A549 (cell line): Measurements from ENCODE around the gene RRBP1. TPM values are rescaled to one million over a fixed set of nuclear protein-coding genes. Genes with fewer than 3 reads are reported as not detected.

Experiments
- ATAC-seq, 2 experiments: fragments of 200-7000 bp in 1 of 2; fragments of >200 bp in 1 of 2; cut with Nextera tagmentation in 1 of 2; cut with Tn5 transposase in 1 of 2; 3 replicates each; pipeline versions ENCODE4 v1.8.0 to v1.9.1; 2018 to 2020; ENCODE audit warnings: mild to moderate bottlenecking in 1 of 2, moderate library complexity in 1 of 2
- CTCF ChIA-PET: fragments of 300-600 bp; sonication (Branson Sonifier 250); formaldehyde crosslinking; extraction: SDS; loops from one replicate; lab custom pipeline; 2021; ENCODE audit warnings: antibody characterized with exemption, inconsistent platforms; lab: Yijun Ruan, JAX
- POLR2A ChIA-PET: fragments of 350-600 bp; formaldehyde crosslinking; extraction: SDS; loops from one replicate; lab custom pipeline; 2021; ENCODE audit warnings: antibody characterized with exemption, inconsistent platforms; lab: Yijun Ruan, JAX
- DNase-seq, 2 experiments: peaks; one replicate each; pipeline versions ENCODE4 v3.0.0 to v3.0.0-alpha.2; 2011 to 2016; ENCODE audit warnings: low read depth in 1 of 2, low spot score in 1 of 2
- FAIRE-seq: peaks from 2 replicates; lab custom pipeline; 2011; peaks lifted over from hg19 to GRCh38; lab: Jason Lieb, UNC
- H3K27ac ChIP-seq, 2 experiments: fragments of >200 bp; sonication (Bioruptor Twin); formaldehyde crosslinking; 3 replicates each; pipeline ENCODE4 v1.5.1; 2016 to 2017
- H3K4me1 ChIP-seq: fragments of >200 bp; sonication (Bioruptor Twin); formaldehyde crosslinking; 3 replicates; pipeline ENCODE4 v1.6.1; 2016
- H3K4me2 ChIP-seq: fragments of >200 bp; sonication (Bioruptor Twin); formaldehyde crosslinking; 3 replicates; pipeline ENCODE4 v1.6.1; 2016
- H3K4me3 ChIP-seq: fragments of >200 bp; sonication (Bioruptor Twin); formaldehyde crosslinking; 3 replicates; pipeline ENCODE4 v1.5.1; 2016
- H3K9me3 ChIP-seq: fragments of >200 bp; sonication (Bioruptor Twin); formaldehyde crosslinking; 3 replicates; pipeline ENCODE4 v1.6.1; 2016
- ATOH8 ChIP-seq: fragments of 250-450 bp; sonication (Bioruptor Pico); IDR thresholded peaks from 2 replicates; pipeline ENCODE4 v1.5.0; 2020; ENCODE audit warnings: low read depth, mild to moderate bottlenecking, moderate library complexity
- BCL3 ChIP-seq: fragments of >200 bp; sonication (Bioruptor Twin); formaldehyde crosslinking; IDR thresholded peaks from 3 replicates; pipeline ENCODE4 v1.6.1; 2016
- CBX2 ChIP-seq: fragments of 200-600 bp; sonication (generic); IDR thresholded peaks from 2 replicates; pipeline ENCODE4 v1.6.1; 2016; ENCODE audit warnings: low read depth, mild to moderate bottlenecking, borderline replicate concordance
- CEBPB ChIP-seq, 2 experiments: fragments of >200 bp in 1 of 2; sonication (Bioruptor Twin) in 1 of 2; formaldehyde crosslinking in 1 of 2; IDR thresholded peaks; 2 replicates each; pipeline ENCODE4 v1.6.1; 2012 to 2016
- CHD4 ChIP-seq: fragments of 200-600 bp; sonication (generic); IDR thresholded peaks from 2 replicates; pipeline ENCODE4 v1.6.1; 2016; ENCODE audit warnings: antibody characterized with exemption, mild to moderate bottlenecking, borderline replicate concordance
- ELK1 ChIP-seq: fragments of 150-350 bp; IDR thresholded peaks from 2 replicates; pipeline ENCODE4 v1.6.1; 2014; ENCODE audit warnings: low read depth, mild to moderate bottlenecking, low read length
- ESRRA ChIP-seq: fragments of 150-350 bp; IDR thresholded peaks from 2 replicates; pipeline ENCODE4 v1.6.1; 2014; ENCODE audit warnings: mild to moderate bottlenecking, low read length, borderline replicate concordance
- FOSB ChIP-seq: fragments of 250-450 bp; sonication (Bioruptor Pico); IDR thresholded peaks from 2 replicates; pipeline ENCODE4 v1.5.0; 2020; ENCODE audit warnings: mild to moderate bottlenecking, moderate library complexity
- GATA3 ChIP-seq: IDR thresholded peaks from 2 replicates; pipeline ENCODE4 v1.6.1; 2012; ENCODE audit warnings: borderline replicate concordance
- POLR2AphosphoS2 ChIP-seq: conservative IDR thresholded peaks from 2 replicates; pipeline ENCODE4 v1.6.1; 2012; ENCODE audit warnings: low read length, improper control_type of control experiment, inconsistent platforms
- RARB ChIP-seq: fragments of 250-450 bp; sonication (Bioruptor Pico); IDR thresholded peaks from 2 replicates; pipeline ENCODE4 v1.8.0; 2021; ENCODE audit warnings: mild to moderate bottlenecking, moderate library complexity
- RCOR1 ChIP-seq: fragments of 150-350 bp; IDR thresholded peaks from 2 replicates; pipeline ENCODE4 v1.6.1; 2014; ENCODE audit warnings: antibody characterized with exemption, low read length, low read depth
- REST ChIP-seq: fragments of 200-600 bp; sonication (generic); IDR thresholded peaks from 2 replicates; pipeline ENCODE4 v1.6.1; 2016; ENCODE audit warnings: antibody characterized with exemption, mild to moderate bottlenecking, moderate library complexity
- ZNF302 ChIP-seq: fragments of 250-450 bp; sonication (Bioruptor Pico); IDR thresholded peaks from 2 replicates; pipeline ENCODE4 v1.9.0; 2021; ENCODE audit warnings: inconsistent platforms, mild to moderate bottlenecking, moderate library complexity
- WGBS: methylation state at CpG from one replicate; pipeline ENCODE4 v1.1.6; 2017; ENCODE audit errors: missing lambda C conversion rate; 5-methylcytosine and 5-hydroxymethylcytosine counted together
- polyA plus RNA-seq, 4 experiments: library from polyadenylated mRNA; depleted of rRNA in 3 of 4; stranded (reverse); fragments of >200 nt; fragmentation: RNase III in 1 of 4; extraction: RNeasy Plus Mini Kit Qiagen cat#74134 plus additional on column Dnase treatment in 1 of 4; gene quantifications; 2 replicates in 3 of 4; 3 replicates in 1 of 4; pipeline ENCODE4 v1.2.3, GENCODE V29; 2011 to 2017

The RRBP1 gene
- polyA plus RNA-seq, 2 of the 4 experiments (the other 2 are of a cell fraction), result 51.6 to 79.6 TPM

- POLR2A ChIA-PET, result interaction anchor here (0.5 kb wide), 1 partner anchor 258 kb away, joined by 3 read pairs; no protein-coding TSS in a partner anchor
- no peaks in the 10 kb centered on the region for H3K9me3 ChIP-seq
- no peak for DNase-seq
- no peak overlapping the region for H3K4me2 ChIP-seq
- TF ChIP-seq FOSB (CRISPR knock-in tag) (no peak), POLR2AphosphoS2 (no peak), CEBPB (IDR thresholded peaks at IDR 0.05) (no peak)
- no peak overlapping the region for H3K4me3 ChIP-seq
- CTCF ChIA-PET, result interaction anchor here (0.6 to 1.0 kb wide), 2 partner anchors 20 to 167 kb away, joined by 3 read pairs; no protein-coding TSS in a partner anchor
- H3K4me1 ChIP-seq, result peaks cover 9% of the 10 kb centered on the region
- no peak overlapping the region for H3K27ac ChIP-seq
- no peak for FAIRE-seq
- ATAC-seq, result no peak
- 90% methylated on average over 7 of the region's 7 CpGs for WGBS
Measured at GRCh38 chr20:17673084-17673483, 9.0 kb downstream of the RRBP1 start.

GRCh38 chr20:17671565-17671964 lies 10.5 kb downstream of the RRBP1 start:
- FAIRE-seq, result no peak
- 89% methylated on average over 4 of the region's 4 CpGs for WGBS
- no peak overlapping the region for H3K4me3 ChIP-seq

More at GRCh38 chr20:17671565-17671964, 10.5 kb downstream of the RRBP1 start:
- no peak; a peak in 1 of 6 replicates for ATAC-seq
- POLR2A ChIA-PET, result no interaction called here
- Histone ChIP-seq H3K4me2 (no peak overlapping the region), H3K9me3 (no peaks in the 10 kb centered on the region), H3K4me1 (peaks cover 9% of the 10 kb centered on the region), H3K27ac (no peak overlapping the region)
- DNase-seq, result no peak
- TF ChIP-seq POLR2AphosphoS2 (no peak), ELK1 (no peak), ZNF302 (CRISPR knock-in tag) (no peak), BCL3 (no peak), ATOH8 (no peak), ESRRA (no peak), CHD4 (no peak), RCOR1 (no peak), CBX2 (no peak), REST (no peak), GATA3 (no peak), RARB (CRISPR knock-in tag) (no peak)
- CTCF ChIA-PET, result interaction anchor here (0.7 to 1.3 kb wide), 4 partner anchors 10 to 267 kb away, joined by 3 to 5 read pairs (median 4); partner anchors contain the start of gene RRBP1
